HK-2 (cell line): Measurements from ENCODE around the gene BICD1.
A peak's percentile ranks its signal among the peaks of the same experiment; 100 is the strongest.

Experiments
- DNase-seq: peaks from one replicate; pipeline ENCODE4 v3.0.0-alpha.2; 2018; ENCODE audit not compliant: unreplicated experiment

Gene BICD1

DNA sequence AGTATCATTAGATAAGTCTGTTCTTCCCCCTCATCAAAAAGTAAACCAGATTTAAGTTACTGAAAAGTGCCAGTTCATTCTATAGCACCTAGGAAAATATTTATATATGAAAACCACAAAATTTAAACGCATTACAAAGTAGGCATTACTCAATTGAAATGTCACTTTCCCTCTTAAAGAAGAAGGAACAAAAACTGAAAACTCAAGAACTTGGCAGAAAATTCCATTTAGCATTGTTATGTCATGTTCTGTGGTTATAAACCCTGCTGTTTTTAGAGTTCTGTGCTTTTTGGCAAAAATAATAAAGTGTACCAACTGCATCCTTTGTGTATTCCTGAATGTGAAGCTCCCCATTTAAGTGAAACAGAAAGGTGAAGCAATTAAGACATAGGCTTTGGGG is 296.3 kb downstream of the BICD1 start:
- DNase-seq: no peak

DNA sequence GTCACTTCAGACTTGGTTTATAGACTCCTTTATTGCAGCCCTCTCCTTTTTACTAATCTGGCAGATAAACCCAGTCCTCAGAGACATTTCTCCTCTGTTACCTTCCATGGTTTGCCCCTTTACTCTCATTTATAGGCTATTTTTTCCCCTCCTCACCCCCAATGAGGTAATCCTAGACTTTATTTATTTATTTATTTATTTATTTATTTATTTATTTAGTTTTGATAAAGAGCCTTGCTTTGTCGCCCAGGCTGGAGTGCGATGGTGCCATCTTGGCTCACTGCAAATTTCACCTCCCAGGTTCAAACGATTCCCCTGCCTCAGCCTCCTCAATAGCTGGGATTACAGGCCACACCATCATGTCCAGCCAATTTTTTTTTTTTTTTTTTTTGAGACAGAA is 301.1 kb downstream of the BICD1 start:
- DNase-seq: no peak

DNA sequence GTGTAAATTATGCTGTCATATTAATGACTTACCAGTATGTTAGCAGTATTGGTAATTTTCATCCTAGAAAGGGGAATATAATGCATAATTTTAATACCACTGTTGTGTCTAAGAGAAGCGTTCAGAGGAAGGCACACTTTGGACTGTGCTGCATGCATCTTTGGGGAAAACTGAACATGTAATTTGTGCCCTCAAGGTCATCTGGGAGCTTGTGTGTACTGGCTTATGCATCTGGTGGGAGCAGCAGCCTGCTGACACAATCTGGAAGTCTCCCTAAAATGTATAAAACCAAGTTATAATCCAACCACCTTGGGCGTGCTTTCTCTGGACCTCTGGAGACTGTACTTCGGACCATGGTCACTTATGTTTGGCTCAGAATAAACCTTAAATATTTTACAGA is 306.8 kb downstream of the BICD1 start:
- no peak for DNase-seq

DNA sequence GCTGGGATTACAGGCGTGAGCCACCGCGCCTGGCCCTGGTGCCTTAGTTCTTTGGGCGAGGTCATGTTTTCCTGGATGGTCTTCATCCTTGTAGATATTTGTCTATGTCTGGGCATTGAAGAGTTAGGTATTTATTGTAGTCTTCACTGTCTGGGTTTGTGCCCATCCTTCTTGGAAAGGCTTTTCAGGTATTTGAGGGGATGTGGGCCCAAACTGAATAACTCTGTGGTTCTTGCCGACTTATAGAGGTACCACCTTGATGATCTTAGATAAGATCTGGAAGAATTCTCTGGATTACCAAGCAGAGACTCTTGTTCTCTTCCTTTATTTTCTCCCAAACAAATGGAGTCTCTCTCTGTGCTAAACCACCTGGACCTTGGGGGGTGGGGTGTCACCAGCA is 311.6 kb downstream of the BICD1 start:
- DNase-seq: no peak

DNA sequence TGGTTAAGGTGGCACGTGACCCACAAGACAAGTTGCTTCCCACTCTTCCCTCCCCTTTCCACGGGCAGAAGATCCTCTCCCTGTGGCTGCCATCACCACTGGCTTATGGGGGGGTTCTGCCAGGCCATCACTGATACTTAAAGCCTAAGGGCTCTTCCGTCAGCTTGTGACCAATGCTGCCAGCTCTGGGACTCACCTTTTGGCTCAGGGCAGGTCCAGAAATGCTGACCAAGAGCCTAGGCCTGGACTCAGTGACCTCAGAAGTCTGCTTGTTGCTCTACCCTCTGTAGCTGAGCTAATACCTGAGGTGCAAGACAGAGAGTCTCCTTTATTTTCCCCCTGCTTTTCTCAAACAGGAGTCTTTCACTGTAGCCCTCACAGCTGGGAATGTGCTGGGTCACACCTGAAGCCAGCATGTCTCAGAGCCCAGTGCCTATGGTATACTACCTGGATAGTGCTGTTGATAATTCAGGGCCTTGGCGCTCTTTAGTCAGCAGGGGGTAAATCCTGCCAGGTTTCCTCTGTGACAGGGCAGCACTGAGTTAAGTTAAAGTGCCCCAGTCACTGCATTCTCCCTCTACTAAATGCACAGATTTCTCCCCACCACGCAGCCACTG is 312.4 kb downstream of the BICD1 start:
- DNase-seq: no peak

DNA sequence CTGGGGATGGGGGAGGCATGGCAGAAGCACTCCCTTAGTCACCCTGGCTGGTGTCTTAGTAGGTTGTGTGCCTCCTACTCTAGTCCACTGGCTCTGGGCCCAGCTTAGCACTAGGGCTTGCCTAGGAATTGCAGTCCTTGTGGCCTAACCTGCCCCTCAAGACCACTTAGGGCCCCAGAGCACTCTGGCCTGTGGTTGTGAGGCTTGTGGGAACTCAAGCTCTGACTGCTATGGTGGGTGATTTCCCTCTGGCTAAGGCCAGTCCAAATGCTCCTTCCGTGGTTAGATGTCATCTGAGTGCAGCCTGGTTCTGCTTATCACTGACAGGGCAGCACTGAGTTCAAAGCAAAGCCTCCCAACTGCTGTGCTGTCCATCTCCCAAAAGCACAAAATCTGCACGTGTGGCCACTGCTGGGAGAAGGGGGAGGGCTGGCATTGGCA is 312.9 kb downstream of the BICD1 start:
- peak; percentile 70 for DNase-seq

DNA sequence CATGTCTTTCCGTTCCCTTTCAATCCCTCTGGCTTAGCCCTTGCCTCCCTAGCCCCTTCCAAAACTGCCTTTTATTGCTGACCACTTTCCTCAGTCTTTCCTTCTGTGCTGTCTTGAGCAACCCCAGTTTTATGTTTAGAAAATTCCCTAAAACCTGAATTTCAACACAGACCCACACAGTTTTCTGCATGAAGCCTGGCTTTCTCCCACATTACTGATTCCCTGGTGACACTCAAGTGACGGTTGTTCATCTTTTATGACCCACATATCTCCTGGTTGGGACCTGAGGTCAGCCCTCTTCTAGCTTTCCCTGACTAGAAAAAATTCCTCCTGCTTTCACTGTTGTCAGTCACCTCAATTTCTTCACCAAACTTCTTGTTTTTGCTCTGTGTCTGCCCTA is 313.7 kb downstream of the BICD1 start:
- DNase-seq: no peak

DNA sequence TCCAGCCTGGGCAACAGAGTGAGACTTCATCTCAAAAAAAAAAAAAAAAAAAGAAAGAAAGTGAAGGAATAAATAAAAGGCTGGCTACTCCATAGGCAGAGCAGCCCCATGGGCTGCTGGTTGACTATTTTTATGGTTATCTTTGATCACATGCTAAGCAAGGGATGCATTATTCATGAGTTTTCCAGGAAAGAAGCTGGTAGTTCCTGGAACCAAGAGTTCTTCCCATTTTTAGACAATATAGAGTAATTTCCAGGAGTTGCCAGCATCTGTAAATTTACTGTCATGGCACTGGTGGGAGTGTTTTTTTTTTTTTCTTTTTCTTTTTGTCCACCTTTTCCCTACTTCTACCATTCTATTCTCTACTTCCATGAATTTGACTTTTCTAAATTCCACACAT is 316.9 kb downstream of the BICD1 start:
- DNase-seq: no peak

DNA sequence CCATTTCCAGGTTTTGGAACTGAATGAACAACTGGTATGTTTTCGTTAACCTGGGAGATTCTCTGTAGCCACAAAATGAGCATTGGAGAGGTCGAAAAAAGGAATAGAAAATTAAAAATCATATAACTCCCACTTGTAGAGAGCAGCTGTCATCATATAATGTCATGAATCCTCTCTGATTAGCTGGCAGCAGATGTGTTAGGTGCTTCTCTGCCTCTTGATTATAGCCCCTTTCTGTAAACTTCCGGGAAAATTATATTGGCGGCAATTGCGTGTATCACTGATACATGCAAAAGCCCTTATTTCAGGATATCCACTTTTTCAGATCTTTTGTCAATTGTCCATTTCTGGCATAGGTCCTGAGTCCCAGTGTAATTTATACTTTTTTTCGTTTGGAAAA is 324.4 kb downstream of the BICD1 start:
- no peak for DNase-seq
